Stomach (tissue), 4 donors: ENCODE data around the gene TMEM208.

Experiments
- EP300 ChIP-seq: sonication (generic); formaldehyde crosslinking; IDR thresholded peaks from one replicate; pipeline ENCODE4 v1.6.1; 2017; ENCODE audit warnings: antibody characterized with exemption
- POLR2AphosphoS5 ChIP-seq, 3 donors: sonication (generic); formaldehyde crosslinking; IDR thresholded peaks; one replicate each; pipeline ENCODE4 v1.6.1; 2016; ENCODE audit warnings: antibody characterized with exemption in 3 of 3
- TF ChIP-seq, protein P1 (sequence below), 7 experiments: fragments of 450-650 bp in 4 of 7; fragments of 200-600 bp in 3 of 7; sonication (generic) in 3 of 7; IDR thresholded peaks; one replicate each; pipeline ENCODE4 v1.5.1; 2016 to 2019; ENCODE audit warnings: antibody characterized with exemption in 7 of 7, control low read depth in 2 of 7, mild to moderate bottlenecking in 1 of 7

DNA sequence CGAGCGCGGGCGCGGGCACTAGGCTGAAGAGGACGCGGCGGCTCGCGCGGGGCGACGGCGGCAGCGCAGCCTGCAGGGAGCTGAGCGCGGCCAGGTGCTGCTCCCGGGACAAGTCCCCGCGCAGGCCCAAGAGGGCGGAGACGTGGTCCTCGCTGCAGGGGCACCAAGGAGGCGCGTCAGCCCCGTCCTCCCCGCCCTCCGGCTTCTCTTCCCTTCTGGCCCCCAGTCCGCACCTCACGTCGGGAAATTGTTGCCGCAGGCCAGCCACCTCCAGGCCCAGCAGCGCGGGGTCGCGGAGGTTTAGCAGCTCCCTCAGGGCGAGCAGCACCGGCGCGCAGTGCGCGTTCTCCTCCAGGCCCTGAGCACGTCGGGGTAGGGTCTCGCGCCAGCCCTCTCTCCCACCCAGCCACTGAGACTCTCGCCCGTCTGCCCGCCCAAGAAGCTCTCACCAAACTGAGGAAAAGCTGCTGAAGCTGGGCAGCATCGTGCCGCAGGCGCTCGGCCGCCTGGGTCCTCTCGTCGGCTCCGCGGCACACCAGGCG, 42.4 kb upstream of the TMEM208 start:
- TF ChIP-seq, protein P1, sequence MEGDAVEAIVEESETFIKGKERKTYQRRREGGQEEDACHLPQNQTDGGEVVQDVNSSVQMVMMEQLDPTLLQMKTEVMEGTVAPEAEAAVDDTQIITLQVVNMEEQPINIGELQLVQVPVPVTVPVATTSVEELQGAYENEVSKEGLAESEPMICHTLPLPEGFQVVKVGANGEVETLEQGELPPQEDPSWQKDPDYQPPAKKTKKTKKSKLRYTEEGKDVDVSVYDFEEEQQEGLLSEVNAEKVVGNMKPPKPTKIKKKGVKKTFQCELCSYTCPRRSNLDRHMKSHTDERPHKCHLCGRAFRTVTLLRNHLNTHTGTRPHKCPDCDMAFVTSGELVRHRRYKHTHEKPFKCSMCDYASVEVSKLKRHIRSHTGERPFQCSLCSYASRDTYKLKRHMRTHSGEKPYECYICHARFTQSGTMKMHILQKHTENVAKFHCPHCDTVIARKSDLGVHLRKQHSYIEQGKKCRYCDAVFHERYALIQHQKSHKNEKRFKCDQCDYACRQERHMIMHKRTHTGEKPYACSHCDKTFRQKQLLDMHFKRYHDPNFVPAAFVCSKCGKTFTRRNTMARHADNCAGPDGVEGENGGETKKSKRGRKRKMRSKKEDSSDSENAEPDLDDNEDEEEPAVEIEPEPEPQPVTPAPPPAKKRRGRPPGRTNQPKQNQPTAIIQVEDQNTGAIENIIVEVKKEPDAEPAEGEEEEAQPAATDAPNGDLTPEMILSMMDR (IDR thresholded peaks at IDR 0.05), result no peak
- TF ChIP-seq POLR2AphosphoS5 (IDR thresholded peaks at IDR 0.05), result no peak
- no peak for TF ChIP-seq EP300
